ENCODE data around the gene INPP5D. TPM values are rescaled to one million over a fixed set of nuclear protein-coding genes. Genes with fewer than 3 reads are reported as not detected.

The INPP5D gene
- total and polyA plus RNA-seq, 2 of the 8 experiments (the other 6 are each of a cell fraction or from before 2014, with no cell fraction given): 4.5 to 7.1 TPM

DNA sequence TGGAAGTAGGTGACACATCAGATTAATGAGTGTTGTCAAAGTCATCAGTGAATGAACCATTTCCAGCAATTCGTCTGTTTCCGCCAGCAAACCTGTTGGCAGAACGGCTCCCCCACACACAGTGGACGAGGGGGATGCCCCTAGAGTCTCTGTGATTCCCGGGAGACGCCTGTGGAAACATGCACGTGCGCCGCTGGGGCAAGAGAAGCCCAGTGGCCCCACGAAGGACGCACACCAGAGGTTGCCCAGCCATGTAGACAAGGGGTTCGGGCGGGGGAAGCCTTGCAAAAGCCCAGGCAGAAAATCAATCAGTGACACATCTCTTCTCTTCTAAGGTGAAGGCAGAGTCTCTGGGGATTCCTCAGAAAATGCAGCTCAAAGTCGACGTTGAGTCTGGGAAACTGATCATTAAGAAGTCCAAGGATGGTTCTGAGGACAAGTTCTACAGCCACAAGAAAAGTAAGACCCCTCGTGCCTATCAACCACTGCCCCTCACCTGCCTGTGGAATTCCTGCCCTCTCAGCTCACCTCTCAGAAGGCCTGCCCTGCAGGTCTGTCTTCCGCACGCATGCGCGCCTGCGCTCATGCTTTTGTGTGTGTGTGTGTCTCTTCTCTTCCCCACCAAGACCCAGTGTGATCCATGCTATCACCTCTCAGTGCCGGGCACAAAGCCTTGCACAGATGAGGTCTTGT lies 87.1 kb downstream of the INPP5D start:
- no peak for FAIRE-seq

More for the DNA sequence above, 87.1 kb downstream of the INPP5D start:
- POLR2A ChIA-PET (ENCODE audit: partially characterized antibody): no interaction called here
- no peak overlapping the region for H4K5ac ChIP-seq (ENCODE audit: insufficient read length, low read depth, low read length)
- no peak for DNase-seq (ENCODE audit: low read depth in 1 of 2, low spot score in 2 of 2)
- WGBS, 2 experiments (ENCODE audit: extremely low coverage in 1 of 2, insufficient coverage in 1 of 2, insufficient read length in 1 of 2, insufficient replicate concordance in 2 of 2, low coverage in 1 of 2, low lambda C conversion rate in 2 of 2, missing lambda C conversion rate in 1 of 2): 89% methylated on average over 21 of the region's 22 CpGs; no CpG with 5 or more reads in 1 of the 2 experiments
- H3K56ac ChIP-seq (replicated peaks; ENCODE audit: insufficient read length, low read depth, low read length): no peak overlapping the region
- no peak overlapping the region for H2BK5ac ChIP-seq (ENCODE audit: low read depth, low read length)
- peaks cover 0 to 5% (median 3%) of the 10 kb centered on the region in 4 experiments; a peak in 4 of 8 replicates for H3K36me3 ChIP-seq (ENCODE audit: control insufficient read depth in 2 of 4, insufficient read depth in 4 of 4, low read length in 3 of 4)
- no peak overlapping the region for H3K27ac ChIP-seq (ENCODE audit: low read depth, low read length)
- TF ChIP-seq EGR1 (IDR thresholded peaks at IDR 0.05; ENCODE audit: borderline replicate concordance, low read depth, low read length): no peak
- H2BK20ac ChIP-seq (ENCODE audit: low read length): no peak overlapping the region
- peaks cover 5% of the 10 kb centered on the region; the same call in 1 of the 2 replicates for H3K79me1 ChIP-seq (ENCODE audit: low read depth, low read length)
- no peak overlapping the region for H2BK12ac ChIP-seq (ENCODE audit: low read depth, low read length)
- H2AK5ac ChIP-seq (ENCODE audit: low read depth, low read length): no peak overlapping the region
- no peak overlapping the region for H2BK120ac ChIP-seq (replicated peaks; ENCODE audit: low read depth, low read length)
- H3K4me2 ChIP-seq (ENCODE audit: insufficient read depth in 1 of 2, low read depth in 2 of 2, low read length in 2 of 2): no peak overlapping the region
- no peak overlapping the region for H3K18ac ChIP-seq (ENCODE audit: extremely low read depth, low read length)
- H4K91ac ChIP-seq (replicated peaks; ENCODE audit: insufficient read length, low read length): no peak overlapping the region
- H3K23ac ChIP-seq (ENCODE audit: insufficient read length): no peak overlapping the region
- H4K20me1 ChIP-seq (replicated peaks in 1 of 2; ENCODE audit: control insufficient read depth in 1 of 2, insufficient read depth in 2 of 2, low read length in 2 of 2): peaks cover 0 to 6% of the 10 kb centered on the region in 2 experiments
- H3K9me3 ChIP-seq (ENCODE audit: insufficient read depth in 2 of 2, low read depth in 1 of 2, low read length in 1 of 2): no peaks in the 10 kb centered on the region; a peak in 1 of 4 replicates
- peaks cover 0 to 5% of the 10 kb centered on the region in 2 experiments; a peak in 1 of 4 replicates for H3K79me2 ChIP-seq (ENCODE audit: control insufficient read depth in 1 of 2, insufficient read depth in 2 of 2, low read length in 2 of 2)
- H3K9ac ChIP-seq (replicated peaks in 1 of 4; ENCODE audit: extremely low read depth in 1 of 4, low read depth in 3 of 4, low read length in 3 of 4): no peak overlapping the region
- no peak overlapping the region for H3K4ac ChIP-seq (replicated peaks; ENCODE audit: insufficient read length, low read depth, low read length)
- H4K8ac ChIP-seq (ENCODE audit: extremely low read depth, insufficient read depth, low read length): no peak overlapping the region
- H3K27me3 ChIP-seq (replicated peaks in 1 of 4; ENCODE audit: control insufficient read depth in 3 of 4, extremely low read depth in 1 of 4, insufficient read depth in 3 of 4, low read length in 3 of 4): no peaks in the 10 kb centered on the region
- no peak overlapping the region for H2AFZ ChIP-seq (ENCODE audit: low read length)
- no peak overlapping the region for H3K4me3 ChIP-seq (ENCODE audit: extremely low read depth in 1 of 4, insufficient read depth in 2 of 4, low read depth in 3 of 4, low read length in 4 of 4)
- H3K4me1 ChIP-seq (replicated peaks in 1 of 4; ENCODE audit: control insufficient read depth in 3 of 4, insufficient read depth in 4 of 4, low read length in 3 of 4): peaks cover 0 to 6% (median under 1%) of the 10 kb centered on the region in 4 experiments; a peak in 2 of 7 replicates
- H2BK15ac ChIP-seq (ENCODE audit: low read length): no peak overlapping the region
- H3K14ac ChIP-seq (ENCODE audit: insufficient read length): no peak overlapping the region
- CTCF ChIA-PET (ENCODE audit: partially characterized antibody): interaction anchor here (3.9 kb wide), 1 partner anchor 18 kb away, joined by 14 read pairs; no protein-coding TSS in a partner anchor
- peaks cover 12% of the 10 kb centered on the region for H3K23me2 ChIP-seq (ENCODE audit: low read depth, low read length)

Measured in H1 (cell line).